ENCODE measurements around the gene FAM89B.

The FAM89B gene

DNA sequence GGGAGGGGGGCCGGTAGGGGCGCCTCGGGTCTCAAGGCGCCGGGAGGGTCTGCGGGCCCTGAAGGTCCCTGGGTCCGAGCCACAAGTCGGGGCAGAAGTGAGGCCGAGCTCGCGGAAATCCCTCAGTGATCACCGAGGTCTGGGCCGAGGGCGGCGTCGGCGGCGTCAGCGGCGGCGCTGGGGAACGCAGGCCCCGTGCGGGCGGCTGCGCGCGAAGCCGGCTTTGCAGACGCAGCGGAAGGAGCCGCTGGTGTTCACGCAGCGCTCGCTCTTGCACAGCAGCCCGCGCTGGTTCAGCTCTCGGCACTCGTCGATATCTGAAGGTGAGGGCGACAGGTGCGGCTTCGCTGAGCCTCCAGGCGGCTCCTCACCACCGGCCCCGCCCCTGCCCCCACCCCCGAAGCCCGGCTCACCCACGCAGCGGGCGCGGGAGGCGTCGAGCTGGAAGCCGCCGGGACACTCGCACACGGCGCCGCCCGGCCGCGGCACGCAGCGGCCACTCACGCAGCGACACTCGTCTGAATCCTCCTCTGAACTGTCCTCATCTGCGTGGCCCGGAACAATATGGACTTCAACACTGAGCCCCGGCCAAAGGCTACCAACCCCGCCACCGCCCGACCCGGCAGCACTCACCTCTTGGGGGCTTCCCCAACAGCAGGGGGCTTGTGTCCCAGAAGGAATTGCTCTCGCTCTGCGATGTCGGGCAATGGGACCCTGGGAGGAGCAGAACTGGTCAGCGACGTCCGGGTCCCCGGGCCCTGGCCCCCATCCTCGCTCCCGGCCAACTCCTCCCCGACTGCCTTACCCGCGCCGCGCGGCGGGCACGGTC lies 33.2 kb upstream of the FAM89B start:
- no peak for DNase-seq (ENCODE audit: low read depth in 2 of 2)

DNA sequence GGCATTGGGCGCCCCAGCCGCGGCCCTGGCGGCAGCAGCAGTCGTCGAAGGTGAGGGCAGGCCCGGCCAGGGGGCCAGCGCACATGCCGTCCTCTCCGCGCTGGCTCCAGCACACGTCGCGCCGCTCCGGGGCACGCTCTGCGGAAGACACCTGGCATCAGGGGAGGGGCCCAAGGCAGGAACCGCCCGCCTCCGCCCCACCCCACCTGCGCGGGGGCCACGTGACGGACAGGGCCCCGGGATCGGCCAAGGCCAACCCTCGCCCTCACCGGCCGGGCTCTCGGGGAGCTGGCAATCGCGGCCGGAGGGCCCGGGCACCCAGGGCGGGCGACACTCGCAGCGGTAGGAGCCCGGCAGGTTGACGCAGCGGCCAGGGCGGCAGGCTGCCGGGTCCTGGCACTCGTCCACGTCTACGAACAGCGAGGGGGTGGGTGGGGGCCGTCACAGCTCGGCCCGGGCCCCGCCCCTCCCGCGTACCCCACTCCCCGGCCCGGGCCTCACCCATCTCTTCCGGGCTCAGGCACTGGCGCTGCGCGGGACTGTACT lies 32.5 kb upstream of the FAM89B start:
- DNase-seq (ENCODE audit: low read depth in 2 of 2), result no peak

DNA sequence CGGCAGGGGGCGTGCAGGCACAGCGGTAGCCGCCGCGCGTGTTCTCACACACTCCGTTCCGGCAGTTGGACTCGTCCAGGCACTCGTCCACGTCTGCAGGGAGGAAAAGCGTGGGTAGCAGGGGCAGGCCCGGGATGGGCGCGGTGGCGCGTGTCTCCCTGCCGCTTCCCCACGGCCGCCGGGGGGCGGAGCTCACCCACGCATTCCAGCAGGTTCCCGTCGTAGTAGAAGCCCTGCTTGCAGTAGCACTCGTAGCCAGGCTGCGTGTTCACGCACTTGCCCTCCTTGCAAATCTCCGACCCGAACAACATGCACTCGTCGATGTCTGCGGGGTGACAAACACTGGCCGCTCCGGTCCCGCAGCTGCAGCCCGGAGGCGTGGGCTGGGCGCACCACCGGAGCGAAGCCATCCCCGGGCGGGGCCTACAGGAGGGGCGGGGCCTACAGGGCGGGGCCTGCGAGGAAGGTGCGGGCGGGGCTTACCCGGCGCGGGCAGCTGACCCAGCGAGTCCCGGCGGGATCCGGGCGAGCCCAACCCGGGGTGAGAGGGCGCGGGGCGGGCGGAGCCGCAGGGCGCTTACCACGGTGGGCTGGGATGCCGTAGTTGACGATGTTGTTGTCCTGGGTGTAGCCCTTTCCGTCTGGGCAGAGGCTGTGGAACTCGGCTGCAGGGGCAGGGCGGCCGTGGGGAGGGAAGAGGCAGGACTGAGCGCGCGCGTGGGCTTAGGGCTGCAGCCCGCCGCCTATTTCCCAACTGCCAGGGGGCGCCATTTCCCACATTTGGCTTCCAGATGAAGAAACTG lies 31.8 kb upstream of the FAM89B start:
- DNase-seq (ENCODE audit: low read depth in 2 of 2), result peak; percentile 75 to 86

DNA sequence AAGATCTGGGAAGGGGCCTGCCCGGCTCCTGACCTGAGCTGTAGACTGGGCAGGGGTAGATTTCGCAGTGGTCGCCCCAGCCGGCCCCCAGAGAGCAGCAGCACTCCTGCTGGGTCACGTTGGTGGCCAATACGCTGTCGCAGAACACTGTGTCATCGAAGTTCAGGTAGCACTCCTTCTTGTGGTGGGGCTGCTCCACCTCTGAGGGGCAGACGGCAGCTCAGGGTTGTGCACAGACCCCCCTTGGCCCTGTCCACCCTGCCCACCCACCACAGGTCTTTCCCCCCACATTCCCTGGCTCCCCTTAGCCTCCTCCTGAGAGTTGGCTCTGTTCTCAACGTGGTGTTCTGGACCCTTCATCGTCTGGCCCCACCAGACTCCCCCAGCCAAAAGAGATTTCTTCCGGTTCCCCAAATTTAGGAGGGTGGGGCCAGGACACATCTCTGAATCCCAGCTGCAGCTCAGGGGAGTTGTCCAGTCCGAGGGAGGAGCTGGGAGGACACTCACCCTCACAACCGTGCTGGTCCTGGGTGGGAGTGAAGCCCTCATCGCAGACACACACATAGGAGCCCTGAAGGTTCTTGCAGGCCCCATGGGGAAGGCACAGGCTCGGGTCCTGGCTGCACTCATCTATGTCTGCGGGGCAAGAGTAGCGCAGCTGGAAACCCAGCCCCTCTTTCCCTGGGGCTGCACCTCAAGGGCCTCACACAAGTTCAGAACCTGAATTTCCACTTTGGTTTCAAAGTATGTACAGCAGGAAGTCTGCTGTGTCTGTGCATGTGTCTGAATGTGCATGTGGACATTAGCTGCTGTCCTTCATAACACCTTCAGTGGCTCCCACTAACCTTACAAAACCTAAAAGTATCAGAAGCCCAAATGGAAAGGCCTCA lies 31.0 kb upstream of the FAM89B start:
- DNase-seq (ENCODE audit: low read depth in 2 of 2), result no peak

DNA sequence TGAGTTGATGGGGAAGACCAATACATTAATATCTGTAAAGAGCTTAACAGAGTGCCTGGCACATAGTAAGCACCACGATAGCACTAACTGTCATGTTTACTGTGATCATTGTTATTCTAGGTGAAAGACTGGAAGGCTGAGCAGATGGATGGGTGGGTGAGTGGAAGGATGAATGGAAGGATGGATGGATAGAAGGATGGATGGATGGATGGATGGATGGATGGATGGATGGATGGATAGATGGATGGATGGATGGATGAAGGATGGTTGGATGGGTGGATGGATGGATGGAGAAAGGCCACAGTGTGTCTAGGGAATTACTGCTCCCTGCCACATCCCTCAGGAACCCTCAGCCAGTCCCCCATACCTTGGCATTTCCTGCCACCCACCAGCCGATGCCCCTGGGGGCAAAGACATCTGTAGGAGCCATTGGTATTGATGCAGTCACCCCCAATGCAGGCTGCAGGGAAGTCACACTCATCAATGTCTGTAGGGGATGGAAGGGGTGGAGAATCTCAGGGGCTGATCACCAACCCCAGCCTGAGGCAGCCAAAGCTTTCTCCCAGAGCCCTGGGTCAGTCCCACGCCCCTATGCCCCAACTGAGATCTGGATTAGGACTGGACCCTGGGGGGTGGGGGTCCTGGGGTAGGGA lies 29.5 kb upstream of the FAM89B start:
- DNase-seq (ENCODE audit: low read depth in 2 of 2), result no peak

DNA sequence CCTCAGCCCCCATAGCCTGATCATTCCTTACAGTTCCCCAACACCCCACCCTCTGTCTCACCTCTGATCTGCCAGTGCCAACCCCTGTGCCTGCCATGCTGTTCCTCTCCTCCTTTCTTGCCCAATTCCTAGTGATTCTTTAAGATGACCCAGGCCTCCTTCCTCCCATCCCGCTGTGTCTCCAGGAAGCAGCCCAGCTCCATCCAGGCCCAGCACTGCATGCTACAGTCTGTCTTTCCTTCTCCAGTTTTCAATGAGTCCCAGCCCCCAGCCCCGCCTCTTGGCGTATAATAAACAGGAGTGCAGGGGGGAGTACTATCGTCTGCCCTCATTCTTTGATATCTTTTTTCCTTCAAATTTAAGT lies 26.5 kb upstream of the FAM89B start:
- no peak for DNase-seq (ENCODE audit: low read depth in 2 of 2)

DNA sequence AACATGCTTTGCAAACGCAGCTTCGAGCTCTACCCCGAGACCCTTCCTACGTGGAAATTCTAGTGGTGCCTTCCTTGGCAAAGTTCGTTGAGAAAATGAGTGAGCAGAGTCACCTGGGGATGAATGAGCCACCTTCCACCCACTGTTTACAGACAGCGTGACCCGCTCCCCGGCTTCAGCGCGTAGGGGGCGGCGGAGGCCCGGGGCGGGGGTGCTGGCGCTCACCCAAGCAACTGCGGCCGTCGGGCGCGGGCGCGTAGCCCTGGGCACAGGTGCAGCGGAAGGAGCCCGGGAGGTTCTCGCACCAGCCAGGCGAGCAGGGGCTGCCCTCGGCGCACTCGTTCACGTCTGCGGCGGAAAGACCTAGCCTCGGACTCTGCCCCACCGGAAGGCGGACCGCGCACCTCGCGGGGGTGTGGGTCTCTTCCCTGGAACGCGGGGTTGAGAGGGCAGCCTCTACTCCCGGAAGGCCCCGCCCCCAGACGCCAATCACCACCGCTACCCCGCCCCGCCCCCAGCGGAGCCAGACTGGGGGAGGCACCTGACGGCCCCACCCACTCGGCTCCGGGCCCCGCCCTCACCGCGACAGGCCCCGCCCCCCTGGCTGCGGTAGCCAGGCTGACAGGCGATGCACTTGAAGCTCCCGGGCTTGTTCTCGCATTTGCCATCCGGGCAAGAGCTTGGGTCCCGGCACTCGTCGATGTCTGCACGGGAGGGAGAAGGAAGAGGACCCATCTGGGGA lies 25.9 kb upstream of the FAM89B start:
- DNase-seq (ENCODE audit: low read depth in 2 of 2), result peak; percentile 94 to 99

DNA sequence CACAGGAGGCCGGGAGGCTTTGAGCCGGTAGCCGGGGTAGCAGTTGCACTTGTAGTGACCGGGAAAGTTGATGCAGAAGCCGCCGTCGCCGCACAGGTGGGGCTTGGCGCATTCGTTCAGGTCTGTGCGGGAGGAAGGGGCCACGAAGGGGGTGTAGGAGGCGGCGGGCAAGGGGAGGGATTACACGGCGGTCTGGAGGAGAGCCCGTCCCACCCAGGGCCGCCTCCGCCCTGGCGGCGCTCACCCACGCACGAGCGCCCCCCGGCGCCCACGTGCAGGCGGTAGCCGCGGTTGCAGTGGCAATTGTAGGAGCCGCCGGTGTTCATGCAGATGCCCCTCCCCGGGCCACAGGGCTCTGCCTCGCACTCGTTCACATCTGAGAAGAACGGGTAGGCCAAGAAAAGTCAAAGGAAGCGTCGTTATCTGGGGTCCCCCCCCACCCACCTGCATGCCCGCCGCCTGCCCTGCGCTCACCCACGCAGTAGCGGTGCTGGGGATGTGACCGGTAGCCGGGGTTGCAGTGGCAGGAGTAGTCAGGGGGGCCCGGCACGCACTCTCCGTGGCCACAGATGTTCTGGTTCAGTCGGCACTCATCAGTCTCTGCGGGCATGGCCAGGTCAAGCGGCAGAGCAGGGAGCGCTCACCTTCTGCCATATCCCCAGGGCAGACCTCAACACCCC lies 24.8 kb upstream of the FAM89B start:
- DNase-seq (ENCODE audit: low read depth in 2 of 2), result no peak

DNA sequence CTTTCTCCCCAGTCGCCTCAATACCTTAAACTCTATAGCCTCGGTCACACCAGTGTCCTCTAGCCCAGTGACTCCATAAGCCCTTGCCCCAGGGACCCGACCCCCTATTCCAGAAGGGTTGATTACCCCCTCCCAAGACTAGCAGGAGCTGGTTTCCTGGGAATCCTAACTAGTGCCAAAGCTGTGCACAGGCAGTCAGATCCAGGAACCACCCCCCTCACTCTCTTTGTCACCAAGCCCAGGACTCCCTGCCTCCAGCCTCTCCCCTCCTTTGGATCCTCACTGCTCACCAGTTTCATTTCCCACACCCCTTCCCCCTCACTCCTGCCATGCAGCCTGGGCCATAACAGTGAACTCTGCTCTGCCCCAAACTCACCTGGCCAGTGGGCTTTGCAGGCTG lies 23.9 kb upstream of the FAM89B start:
- DNase-seq (ENCODE audit: low read depth in 2 of 2), result no peak

DNA sequence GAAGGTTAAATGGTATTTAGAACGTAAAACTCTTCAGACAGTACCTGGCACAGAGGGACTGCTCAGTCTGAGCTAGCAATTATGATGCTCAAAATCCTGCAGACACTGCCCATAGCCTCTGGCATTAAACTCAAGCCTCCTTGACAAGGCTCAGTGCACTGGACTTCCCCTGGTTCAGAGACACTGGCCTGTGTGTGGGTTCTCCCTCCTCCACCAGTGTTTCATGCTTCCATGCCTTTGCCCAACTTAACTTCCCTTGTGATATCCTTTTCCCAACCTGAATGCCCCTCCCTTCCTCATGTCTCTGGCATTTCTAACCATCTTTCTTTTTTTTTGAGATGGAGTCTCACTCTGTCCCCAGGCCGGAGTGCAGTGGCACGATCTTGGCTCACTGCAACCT lies 23.2 kb upstream of the FAM89B start:
- no peak for DNase-seq (ENCODE audit: low read depth in 2 of 2)

DNA sequence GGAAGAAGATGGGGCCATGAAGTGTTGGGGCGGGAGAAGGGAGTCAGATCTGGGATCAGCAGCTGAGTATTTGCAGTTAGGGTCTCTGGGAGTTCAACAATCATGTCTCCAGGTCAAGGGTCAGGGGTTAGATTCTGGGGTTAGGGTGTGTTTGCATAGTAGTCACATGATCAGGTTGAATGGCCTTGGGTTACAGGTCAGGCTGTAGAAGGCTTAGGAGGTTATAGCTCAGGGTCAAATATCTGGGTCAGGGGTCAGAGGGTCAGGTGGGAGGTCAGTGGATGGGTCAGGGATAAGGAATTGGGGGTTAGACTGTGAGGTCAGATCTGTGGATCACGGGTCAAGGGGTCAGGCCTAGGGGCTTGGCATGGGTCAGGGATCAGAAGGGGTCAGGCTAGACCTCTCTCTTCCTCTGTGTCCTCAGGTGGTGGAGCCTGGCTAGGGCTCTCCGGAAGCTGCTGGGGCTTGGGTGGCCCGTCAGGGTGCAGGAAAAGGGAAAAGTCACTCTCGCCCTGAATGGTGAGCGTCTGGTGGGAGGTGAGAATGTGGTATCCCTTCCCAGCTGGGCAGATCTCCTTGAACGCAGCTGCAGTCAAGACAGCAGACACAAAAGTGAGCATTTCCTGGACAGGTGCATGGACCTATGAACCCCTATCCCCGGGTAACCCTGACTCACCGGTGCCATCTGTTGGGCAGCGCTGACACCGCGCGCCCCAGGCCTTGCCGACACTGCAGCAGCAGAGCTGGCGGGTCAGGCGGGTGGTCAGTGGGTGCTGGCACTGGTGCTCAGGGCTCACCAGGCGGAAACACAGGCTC lies 20.6 kb upstream of the FAM89B start:
- DNase-seq (ENCODE audit: low read depth in 2 of 2), result peak in 1 of 2 experiments; percentile 47

DNA sequence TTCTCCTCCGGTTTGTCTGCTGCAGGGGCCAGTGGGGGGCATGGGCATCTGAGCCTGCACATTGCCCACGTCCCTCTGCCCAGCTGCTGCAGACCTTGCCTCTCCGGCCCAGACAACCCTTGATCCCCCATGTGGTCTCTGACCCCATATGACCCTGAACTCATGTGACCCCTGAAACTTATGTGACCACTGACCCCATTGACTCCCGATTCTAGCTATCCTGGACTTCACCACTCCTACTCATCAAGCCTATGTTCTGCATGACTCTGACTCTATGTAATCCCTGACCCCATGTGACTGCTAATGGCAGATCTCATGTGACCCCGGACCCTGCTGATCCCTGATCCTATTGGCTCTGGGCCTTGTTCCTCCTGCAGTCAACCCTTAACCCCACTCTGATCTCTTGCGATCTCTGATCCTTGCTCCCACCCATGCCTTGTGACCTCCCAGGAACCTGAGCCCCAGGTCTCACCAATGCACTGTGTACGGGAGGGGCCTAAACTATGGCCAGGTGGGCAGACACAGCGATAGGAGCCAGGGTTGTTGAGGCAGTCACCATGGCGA lies 19.9 kb upstream of the FAM89B start:
- DNase-seq (ENCODE audit: low read depth in 2 of 2), result no peak

DNA sequence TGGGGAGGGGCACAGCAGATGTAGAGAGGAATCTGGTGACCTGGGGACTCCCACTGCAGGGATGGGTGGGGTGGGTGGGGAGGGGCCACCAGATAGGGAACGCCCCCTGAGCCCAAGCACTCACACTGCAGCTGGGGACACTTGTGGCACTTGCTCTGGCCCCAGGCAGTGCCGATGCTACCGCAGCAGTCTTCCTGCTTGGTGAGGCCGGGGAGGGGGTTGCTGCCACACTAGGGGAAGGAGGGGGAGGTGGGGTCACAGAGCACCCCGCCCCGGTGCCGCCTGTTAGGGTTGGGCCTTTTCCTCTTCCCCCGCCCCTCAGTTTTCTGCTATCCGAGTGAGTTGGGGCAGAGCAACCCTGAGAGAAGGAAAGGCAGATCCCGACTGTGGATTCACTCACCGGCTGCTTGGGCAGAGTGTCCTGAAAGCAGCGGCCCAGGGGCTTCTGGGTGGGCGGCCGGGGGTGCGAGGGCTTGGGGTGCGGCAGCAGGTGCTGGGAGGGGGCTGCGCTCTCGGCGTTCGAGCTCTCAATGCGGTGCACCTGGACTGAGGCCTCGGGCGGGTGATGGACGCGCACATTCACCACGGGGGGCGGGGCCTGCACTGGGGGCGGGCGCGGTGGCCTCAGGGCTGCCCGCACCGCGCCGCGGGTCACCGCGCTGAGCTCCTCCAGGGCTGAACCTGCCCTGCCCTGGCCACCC lies 18.9 kb upstream of the FAM89B start:
- DNase-seq (ENCODE audit: low read depth in 2 of 2), result peak in 1 of 2 experiments; percentile 60

DNA sequence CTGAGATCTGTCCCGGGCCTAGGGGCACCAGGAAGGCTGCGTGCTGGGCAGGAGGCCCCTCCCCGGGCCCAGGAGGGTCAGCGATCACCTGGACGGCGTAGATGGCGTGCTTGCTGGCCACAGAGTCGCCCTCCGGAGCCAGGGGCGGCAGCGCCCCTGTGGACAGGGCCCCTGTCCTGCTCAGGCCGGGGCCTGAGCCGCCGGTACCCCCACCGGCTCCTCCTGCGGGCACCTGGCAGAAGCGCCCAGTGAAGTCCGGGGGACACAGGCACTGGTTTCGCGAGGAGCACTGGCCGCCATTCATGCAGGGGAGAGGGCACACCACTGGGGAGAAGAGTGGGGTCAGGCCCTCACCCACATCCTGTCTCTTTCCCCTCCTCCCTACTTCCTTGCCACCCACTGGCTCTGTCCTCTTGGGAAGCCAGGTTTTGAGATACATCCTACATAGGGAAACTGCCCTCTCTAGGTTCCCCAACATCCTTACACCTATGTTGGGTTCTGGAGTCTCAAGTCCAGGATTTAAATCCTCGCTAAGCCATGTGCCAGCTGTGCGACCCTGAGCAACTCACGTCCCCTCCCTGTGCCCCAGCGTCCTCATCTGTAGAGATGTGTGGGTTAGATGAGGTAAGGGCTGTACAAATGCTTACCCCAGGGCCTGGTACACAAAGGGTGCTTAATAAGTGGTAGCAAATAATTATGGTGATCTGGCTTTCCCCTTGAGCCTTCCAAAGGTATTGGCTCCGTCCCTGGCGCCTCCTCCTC lies 18.1 kb upstream of the FAM89B start:
- no peak for DNase-seq (ENCODE audit: low read depth in 2 of 2)

DNA sequence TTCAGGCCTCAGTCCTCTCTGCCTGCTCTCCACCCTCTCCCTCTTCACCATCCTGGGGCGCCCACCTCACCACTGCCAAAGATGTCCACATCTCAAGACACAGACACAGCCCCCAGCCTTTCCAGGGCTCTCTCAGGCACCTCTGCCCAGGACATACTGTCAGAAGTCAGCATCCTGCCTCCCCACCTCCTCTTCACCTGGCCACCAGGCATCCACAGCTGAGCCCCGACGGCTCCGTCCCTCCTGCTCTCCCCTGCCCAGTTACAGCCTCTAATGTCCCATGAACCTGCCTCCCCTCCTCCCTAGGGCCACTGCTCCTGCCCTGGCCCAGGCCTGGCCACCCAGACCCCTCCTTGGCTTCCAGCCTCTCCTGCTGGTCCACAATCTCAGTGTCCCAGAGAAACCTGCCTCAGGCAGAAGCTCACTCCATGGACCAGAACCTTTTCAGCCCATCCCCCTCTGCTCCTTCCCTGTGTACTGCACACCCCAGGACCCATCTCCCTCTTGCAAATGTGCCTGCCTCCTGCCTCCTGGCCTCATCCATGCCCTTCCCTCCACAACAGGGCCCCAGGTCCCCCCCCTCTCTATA lies 17.4 kb upstream of the FAM89B start:
- DNase-seq (ENCODE audit: low read depth in 2 of 2), result no peak

DNA sequence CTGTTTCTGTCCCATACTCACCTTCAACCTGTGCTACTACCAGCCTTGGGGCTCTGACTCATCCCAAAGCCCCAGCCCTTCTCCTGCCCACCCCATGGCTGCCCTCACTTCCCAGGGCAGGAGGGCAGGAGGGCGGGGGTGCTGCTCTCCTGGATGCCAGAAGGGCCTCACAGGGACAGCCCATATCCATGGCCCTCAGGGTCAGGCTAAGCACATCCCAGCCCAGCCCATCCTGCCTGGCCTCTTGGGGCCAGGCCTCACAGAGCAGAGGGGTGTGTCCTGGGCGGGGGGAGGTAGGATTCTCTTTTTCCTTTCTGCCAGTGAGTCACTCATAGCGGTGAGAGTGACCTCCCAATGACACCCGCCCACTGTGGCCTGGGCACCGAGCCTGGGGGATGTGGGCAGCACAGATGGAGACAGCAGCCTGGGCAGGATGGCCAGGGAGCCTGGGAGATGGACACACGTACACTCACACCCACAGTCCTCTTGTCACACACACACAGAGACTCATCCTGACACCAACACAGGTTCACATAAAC lies 16.6 kb upstream of the FAM89B start:
- no peak for DNase-seq (ENCODE audit: low read depth in 2 of 2)
